PC-3 (cell line): ENCODE data around the gene BMP2K.

Experiments used
- CTCF ChIP-seq: fragments of 300-600 bp; sonication (generic); conservative IDR thresholded peaks from 2 replicates; pipeline ENCODE4 v1.5.1; 2017; ENCODE audit warnings: antibody characterized with exemption, low read depth, mild to moderate bottlenecking, low read length
- EZH2 ChIP-seq: fragments of 300-600 bp; sonication (generic); IDR thresholded peaks from one replicate; pipeline ENCODE4 v1.6.1; 2017; ENCODE audit warnings: antibody characterized with exemption, mild to moderate bottlenecking, low read length; ENCODE audit not compliant: unreplicated experiment

DNA sequence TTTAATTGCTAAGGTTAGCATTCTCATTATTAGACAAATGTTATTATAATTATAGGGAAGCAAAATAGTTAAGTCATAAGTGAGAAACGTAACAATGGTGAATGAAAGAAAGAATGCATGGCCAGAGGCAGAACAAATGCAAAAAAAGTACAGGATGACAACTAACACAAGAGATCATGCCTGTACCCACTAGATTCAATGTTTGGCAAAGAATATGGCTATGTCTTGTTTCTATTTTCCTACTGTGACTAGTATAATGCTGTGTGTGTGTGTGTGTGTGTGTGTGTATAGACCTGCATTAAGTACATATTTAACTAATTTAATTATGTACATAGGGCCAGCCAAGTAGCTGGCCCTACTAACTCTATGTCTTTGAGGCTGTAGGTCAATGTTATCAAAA, 12.9 kb upstream of the BMP2K start:
- TF ChIP-seq EZH2 (no peak), CTCF (no peak)
